GM19438 (cell line): ENCODE measurements around the gene ZNF200.
"Not testable (repeated sequence)": the region's sequence is repeated elsewhere in the genome, so short reads cannot be mapped to it uniquely, and the experiment has no call there.

ENCODE experiments used
- ATAC-seq: cut with Tn5 transposase; IDR thresholded peaks from one replicate; pipeline ENCODE4 v1.9.1; 2021; ENCODE audit warnings: low read depth; ENCODE audit not compliant: unreplicated experiment

Gene ZNF200

DNA sequence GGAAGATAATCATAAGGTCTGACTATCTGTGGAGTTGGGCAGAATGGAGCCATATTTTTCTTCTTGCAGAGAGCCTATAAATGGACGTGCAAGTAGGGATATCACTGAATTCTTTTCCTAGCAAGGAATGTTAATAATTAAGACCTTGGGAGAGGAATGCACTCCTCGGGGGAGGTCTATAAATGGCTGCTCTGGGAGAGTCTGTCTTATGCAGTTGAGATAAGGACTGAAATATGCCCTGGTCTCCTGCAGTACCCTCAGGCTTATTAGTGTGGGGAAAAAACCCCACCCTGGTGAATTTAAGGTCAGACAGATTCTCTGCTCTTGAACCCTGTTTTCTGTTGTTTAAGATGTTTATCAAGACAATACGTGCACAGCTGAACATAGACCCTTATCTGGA is 29.0 kb downstream of the ZNF200 start:
- not testable (repeated sequence) for ATAC-seq

DNA sequence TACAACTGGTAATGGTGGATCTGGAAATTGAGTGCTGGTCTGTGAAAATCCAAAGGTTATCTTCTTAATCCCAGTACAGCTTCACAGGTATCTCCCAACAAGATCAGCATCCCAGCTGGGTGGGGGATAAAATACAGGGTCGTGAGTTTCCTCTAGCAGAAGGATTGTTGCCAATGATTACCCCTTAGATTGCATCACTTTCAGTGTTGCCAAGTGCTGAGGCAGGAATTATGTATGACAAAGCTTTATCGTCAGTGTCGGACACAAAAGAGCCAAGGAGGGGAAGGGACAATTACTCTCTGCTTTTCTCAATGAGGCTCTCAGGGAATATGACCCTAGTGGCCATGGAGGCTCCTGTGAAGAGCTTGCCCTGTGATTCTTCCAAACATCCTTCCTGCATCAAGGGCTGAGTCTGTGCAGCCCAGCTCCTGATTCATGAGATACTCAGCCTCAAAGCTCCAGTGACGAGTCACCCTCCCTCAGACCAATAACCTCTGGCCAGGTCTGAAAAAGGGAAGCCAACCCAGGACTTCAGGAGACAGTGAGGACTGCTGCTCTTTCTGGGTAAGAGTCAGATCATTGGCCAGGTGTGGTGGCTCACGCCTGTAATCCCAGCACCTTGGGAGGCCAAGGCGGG is 31.9 kb downstream of the ZNF200 start:
- ATAC-seq = no peak

DNA sequence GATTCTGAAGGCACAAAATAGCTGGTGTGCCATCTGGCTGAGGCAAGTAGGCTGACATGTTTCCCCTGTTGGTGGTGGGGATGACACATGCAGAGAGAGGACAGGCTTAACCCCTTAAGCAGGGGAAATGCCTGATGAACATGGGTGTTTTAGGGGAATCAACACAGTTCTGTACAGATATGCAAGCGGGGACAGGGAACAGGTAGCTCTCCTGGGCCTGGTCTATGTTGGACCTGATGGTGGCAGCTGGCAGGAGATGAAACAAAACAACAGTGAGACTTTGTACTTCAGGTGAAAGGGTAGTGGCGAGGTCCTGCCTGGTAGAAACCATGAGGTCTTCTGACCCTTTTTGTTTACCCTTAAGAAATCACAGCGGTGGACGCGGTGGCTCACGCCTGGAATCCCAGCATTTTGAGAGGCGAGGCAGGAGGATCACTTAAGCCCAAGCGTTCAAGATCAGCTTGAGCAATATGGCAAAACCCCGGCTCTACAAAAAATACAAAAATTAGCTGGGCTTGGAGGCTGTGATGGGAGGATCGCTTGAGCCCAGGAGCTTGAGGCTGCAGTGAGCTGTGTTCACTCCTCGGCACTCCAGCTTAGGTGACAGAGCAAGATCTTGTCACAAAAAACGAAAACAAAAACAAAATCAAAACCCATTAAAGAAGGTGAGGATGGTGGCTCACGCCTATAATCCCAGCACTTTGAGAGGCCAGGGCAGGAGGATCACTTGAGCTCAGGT is 36.5 kb downstream of the ZNF200 start:
- ATAC-seq = no peak

DNA sequence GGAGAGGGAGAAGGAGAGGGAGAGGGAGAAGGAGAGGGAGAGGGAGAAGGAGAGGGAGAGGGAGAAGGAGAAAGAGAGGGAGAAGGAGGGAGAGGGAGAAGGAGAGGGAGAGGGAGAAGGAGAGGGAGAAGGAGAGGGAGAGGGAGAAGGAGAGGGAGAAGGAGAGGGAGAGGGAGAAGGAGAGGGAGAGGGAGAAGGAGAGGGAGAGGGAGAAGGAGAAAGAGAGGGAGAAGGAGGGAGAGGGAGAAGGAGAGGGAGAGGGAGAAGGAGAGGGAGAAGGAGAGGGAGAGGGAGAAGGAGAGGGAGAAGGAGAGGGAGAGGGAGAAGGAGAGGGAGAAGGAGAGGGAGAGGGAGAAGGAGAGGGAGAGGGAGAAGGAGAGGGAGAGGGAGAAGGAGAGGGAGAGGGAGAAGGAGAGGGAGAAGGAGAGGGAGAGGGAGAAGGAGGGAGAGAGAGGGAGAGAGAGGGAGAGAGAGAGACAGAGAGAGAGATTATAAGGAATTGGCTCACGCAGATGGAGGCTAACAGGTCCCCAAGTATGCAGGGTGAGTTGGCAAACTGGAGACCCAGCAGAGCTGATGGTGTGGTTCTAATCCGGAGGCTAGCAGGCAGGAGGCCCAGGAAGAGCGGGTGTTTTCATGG is 37.1 kb downstream of the ZNF200 start:
- not testable (repeated sequence) for ATAC-seq

DNA sequence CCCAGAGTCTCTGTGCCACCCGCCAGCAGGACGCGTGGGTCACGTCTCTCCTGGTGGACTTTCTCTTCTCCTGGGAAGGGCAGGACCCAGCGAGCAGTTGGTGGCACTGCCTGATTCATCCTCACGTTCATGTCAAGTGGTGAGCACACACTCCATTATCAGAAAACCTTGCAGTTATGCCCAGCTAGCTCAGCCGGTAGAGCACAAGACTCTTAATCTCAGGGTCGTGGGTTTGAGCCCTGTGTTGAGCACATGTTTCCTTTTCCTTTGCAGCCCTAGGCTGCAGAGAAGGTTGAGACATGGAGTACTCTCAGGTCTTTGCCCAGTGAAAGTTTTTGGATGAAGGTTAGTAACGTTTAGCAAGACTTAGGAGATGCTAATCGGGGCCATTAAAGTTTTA is 39.0 kb downstream of the ZNF200 start:
- ATAC-seq = no peak

DNA sequence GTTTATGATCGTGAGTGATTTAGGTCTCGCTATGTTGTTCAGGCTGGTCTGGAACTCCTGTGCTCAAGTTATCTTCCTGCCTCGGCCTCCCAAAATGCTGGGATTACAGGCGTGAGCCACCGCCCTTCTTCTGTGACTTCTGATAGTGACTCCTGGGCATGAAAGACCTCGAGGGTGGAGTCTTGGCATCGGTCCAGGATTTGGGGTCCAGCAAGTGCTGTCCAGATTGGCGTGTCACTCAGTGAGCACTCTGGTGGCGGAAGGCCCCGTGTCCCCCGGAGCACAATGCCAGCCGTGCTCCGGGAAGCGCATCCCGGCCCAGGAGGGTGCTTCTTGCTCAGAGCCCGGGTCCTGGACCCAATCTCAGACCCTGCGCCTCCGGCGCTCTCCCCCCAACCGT is 40.2 kb downstream of the ZNF200 start:
- ATAC-seq = no peak

DNA sequence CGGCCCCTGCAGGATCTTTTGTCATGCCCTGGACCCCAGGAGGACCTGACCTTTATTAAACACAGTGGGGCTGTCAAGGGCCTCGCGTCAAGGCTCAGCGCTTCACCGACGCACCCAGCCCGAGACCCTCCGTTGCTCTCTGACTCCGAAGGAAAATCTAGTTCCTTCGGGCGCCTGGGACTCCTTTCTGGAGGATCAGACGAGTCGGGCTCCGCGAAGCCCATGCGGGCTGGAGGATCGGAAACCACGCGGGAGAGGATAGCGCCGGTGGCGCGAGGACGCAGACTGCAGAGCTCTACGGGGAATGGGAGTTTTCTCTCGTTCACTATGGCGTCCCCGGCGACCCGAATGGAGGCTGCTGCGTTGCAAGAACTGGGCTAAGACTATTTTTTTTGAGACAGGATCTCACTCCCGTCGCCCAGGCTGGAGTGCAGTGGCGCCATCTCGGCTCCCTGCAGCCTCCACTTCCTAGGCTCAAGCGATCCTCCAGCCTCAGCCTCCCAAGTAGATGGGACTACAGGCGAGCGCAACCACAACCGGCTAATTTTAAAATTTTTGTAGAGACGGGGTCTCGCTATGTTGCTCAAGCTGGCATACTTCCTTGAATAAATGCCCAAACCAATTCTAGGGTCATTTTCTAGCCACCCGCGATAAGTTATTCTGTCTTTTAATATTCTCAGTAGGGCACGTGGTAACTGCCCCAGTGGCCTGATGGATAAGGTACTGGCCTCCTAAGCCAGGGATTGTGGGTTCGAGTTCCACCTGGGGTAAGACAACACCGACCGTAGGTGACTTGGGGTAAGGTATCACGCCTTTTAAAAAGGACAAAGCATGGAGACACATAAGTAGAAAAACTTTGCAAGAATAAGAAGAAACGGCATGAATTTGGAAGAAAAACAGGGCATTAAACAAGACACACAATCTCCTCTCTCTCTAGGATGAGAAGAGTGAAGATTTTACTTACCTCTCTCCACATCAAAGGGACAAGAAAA is 41.4 kb downstream of the ZNF200 start:
- ATAC-seq = no peak

DNA sequence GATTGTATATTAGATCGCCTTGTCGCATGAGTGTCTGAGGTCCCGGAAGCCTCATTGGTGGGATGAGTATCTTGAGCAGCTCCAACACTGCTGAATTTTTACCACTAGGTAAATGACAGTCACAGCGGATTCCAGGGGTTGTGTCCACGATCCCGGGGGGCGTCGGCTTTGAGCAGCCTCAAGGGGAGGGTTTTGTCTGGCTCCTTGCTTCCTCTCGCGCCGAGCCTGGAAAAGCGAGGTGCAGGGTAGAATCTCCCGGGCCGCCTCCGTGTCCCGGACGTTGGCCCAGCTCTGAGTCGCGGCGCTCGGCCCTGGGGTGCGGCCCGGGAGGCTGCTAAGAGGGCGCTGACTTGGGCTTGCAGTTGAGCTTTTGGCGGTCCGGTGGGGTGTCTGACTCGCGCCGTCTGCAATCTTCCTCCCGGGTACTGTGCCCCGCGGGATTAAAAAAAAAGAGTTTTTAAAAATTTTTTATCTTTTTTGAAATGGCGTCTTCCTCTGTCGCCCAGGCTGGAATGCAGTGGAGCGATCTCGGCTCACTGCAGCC is 42.4 kb downstream of the ZNF200 start:
- no peak for ATAC-seq

DNA sequence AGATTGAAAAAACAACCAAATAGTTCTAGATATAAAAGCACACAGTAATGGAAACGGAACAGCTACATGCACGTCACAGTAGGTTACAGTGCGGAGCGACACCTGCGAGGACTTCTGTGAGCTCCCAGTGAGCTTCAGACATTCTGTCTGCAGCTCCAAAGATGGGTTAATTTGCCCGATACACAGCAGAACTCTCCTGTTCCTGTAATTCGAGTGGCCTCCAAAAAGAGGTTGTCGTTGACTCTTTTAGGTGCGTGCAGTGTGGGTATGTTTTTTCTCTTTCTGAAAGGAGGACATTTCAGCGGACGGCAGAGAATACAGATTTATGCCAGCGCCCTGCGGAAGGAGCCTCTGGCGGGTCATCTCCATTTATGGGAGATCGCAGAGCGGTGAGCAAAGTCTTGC is 44.0 kb downstream of the ZNF200 start:
- no peak for ATAC-seq

DNA sequence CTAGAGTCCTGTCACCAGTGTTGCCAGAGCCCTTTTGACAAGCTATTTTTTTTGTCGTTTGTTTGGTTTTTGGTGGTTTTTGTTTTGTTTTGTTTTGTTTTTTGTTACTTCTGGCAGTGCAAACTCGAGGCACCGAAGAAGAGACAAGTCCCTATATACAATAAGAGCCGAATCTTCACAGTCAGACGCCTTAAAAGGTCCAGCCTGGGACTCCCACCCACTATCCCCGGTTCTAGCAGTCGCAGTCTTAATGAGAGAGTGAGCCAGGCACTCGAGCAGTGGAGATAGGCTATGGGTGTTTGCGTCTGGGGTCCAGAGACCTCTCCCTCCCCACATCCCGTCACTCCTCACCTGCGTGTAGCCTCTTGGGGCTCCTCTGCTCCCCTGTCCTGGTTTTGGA is 45.1 kb downstream of the ZNF200 start:
- no peak for ATAC-seq

DNA sequence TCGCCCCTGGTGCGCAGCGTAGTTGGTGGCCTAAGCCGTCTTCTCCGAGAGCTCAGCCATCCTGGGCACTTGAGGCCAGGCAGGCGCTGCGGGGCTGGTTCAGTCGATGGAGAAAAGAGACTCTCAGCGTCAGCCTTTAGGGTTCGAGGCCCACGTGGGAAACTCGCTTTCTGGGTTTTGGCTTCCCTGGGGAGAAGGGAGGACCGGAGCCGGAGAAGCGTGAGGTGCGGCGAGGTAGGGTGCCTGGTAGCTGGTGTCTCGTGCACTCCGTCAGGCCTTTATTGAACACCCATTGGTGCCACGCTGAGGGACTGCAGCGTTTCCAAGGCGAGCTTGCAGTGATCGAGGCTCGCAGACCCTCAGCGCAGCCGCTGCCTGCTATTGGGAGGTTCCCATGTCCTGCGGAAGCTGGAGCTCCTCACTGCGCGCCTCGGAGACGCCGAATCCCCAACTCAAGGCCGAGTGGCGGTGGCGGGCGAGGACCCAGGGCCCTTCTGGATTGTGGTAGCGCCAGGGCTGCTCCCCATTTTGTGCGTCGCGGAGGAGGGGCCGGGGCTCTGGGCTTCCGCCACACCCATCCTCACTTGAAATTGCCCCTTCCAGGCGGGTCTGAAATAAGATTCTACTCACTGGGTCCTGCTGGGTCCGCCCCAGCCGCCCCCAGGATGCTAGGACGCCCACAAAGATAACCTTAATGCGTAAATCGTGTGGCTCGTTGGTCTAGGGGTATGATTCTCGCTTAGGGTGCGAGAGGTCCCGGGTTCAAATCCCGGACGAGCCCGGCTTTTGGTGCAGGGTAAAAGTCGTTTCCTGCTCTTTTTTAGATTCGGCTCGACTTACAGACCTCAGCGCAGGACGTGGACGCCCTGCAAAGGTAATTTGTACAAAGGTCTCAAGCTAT is 45.8 kb downstream of the ZNF200 start:
- no peak for ATAC-seq

DNA sequence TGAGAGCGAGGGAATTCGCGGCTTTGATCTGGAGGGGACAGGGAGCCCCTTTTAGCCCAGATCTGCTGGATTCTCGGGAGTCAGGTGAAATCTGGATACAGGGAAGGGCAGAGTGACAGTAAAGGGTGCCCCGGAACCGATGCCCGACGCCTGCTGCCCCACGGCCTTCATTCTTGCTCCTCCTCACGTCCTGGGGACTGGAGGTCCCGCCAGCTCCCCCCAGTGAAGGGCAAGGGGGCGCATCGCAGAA is 46.4 kb downstream of the ZNF200 start:
- no peak for ATAC-seq

DNA sequence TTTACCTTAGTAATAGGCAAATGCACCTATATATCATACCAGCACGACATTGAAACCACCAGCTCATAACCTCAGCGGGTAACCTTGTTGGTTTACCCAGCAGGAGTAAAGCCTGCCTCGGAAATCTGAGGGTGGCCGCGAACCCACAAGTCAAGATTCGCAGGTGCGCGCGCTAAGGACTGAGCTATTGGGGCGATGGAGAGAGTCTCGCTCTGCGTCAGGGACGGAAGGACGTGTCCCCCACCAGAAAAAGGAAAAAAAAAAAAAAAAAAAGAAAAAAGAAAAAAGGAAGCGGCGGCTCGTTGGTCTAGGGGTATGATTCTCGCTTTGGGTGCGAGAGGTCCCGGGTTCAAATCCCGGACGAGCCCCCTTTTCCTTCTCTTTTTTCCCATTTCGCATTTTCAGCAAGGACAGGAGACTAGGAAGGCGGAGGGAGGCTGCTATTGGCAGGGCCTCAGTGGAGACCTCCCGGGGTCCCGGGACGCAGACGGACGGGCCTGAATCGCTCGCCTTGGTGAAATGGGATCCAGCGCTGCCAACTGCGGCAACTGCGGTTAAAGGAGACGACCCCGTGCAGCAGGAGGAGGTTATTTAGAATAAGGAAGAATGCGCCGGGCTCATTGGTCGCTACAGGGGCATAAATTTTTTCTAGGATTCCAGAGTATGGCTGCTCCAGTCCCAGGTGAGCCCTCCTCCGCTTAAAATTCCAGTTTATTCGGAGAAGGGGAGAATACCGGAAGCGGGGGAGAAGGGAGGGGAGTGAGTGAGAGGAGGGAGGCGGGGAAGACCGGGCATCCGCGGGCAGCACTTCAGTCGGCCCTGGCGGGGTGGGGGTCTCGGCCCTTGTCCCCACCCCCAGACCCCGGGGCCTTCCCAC is 46.9 kb downstream of the ZNF200 start, which contains the start of gene OR1F1:
OR1F1 (plus strand) TSS at position 407 of the 877 bp plus-strand sequence.
- no peak for ATAC-seq

DNA sequence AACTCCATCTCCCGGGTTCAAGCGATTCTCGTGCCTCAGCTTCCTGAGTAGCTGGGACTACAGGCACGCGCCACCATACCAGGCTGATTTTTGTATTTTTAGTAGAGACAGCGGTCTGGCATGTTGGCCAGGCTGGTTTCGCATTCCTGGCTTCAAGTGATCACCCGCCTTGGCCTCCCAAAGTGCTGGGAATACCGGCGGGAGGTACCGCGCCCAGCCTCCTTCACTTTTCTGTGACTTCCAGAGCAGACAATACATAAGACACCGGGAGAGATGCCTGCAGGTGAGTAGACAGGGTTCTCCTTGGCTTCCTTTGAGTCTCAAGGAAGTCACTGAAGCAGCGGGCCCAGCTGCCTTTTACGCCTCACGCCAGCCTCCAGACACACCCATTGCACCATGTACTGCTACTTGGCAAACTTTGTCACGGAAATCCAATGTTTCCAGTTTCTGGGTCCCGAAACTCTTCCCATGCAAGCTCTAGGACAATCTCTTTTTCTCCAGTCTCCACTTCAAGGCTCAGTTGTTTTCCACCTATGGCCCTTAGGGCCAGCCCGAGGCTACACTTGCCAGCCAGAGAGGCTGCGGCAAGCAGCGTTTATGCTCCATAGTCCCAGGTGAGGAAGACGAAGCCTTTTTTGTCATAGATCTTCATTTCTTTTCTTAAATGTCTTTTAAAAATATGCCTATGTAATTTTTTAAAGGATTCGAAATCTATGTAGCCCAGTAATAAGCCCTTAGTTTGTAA is 47.8 kb downstream of the ZNF200 start:
- ATAC-seq = no peak

DNA sequence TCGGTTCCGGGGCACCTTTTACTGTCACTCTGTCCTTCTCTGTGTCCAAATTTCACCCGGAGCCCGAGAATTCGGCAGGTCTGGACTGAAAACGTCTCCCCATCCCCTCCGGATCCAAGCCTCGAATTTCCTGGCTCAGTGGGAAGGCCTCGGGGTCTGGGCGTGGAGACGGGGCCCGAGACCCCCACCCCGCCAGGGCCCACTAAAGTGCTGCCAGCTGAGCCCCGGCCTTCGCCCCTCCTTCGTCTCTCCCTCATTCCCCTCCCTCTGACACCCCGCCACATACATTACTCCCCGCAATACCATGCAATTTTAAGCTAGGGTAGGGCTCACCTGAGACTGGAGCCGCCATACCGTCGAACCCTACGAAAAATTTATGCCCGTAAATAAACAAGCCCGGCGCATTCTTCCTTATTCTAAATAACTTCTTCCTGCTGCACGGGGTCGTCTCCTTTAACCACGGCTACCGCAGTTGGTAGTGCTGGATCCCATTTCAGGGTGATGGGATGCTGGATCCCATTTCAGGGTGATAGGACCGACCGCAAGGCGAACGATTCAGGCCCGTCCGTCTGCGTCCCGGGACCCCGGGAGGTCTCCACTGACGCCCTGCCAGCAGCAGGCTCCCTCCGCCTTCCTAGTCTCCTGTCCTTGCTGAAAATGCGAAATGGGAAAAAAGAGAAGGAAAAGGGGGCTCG is 51.4 kb downstream of the ZNF200 start:
- ATAC-seq = no peak

DNA sequence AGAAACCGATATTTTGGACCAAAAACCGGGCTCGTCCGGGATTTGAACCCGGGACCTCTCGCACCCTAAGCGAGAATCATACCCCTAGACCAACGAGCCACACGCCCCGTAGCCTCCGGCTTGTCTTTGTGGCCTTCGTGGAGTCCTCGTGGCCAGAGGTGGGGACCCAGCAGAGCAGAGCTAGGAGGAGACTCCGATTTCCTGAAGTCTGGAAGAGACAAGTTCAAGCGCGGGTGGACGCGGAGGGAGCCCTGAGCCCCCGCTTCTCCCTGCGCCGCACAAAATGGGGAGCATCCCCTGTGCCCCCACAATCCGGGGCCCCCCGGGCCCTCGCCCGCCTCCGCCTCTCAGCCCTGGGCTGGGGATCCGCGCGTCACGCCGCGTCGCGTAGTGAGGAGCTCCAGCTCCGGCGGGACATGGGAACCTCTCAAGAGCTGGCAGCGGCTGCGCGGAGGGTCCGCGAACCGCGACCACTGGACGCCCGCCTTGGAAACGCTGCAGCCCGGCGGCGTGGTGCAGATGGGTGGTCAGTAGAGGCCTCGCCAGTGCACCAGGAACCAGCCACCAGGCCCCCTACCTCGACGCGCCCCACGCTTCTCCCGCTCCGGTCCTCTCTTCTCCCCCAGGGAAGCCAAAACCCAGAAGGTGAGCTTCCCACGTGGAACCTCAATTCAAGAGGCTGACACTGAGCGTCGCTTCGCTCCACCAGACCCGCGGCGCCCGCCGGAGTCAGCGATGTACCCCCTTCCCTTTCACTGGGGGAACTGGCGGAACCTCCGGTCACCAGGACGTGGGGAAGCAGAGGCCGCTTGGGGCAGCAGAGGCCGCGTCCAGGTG is 52.1 kb downstream of the ZNF200 start:
- ATAC-seq = no peak

DNA sequence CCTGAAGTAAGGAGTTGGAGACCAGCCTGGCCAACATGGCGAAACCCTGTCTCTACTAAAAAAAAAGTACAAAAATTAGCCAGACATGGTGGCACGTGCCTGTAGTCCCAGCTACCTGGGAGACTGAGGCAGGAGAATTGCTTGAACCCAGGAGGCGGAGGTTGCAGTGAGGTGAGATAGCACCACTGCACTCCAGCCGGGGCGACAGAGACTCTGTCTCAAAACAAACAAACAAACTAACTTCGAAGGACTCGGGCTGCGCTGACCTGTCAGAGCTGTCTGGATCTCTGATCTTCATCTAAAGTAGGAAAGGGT is 52.7 kb downstream of the ZNF200 start:
- not testable (repeated sequence) for ATAC-seq
